RKO (cell line): ENCODE results near the gene CXCL10.
A peak's percentile ranks its signal among the peaks of the same experiment; 100 is the strongest.
"Not testable (repeated sequence)": the region's sequence is repeated elsewhere in the genome, so short reads cannot be mapped to it uniquely, and the experiment has no call there.

Experiments used
- DNase-seq: peaks from one replicate; pipeline ENCODE4 v3.0.0-alpha.2; 2016; ENCODE audit warnings: low spot score

CXCL10 gene

DNA sequence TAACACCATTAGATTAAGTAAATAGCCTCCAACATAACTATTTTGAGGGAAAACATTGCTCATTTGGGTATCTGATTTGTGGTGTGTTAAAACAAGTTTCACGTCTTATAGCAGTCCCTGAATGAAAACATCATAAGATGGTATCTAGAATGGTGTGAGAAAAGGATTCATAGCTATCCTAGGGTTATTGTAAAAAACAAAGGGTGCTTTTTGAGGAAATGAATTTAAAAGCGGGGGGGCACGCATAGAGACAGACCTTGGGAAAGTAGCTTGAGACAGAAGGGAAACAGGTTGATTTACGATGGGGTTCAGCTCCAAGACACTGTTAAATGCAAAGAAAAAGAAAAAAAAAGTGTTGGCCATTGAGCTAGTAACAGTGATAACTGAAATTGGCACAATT is 768 bp upstream of the CXCL10 start:
- no peak for DNase-seq

DNA sequence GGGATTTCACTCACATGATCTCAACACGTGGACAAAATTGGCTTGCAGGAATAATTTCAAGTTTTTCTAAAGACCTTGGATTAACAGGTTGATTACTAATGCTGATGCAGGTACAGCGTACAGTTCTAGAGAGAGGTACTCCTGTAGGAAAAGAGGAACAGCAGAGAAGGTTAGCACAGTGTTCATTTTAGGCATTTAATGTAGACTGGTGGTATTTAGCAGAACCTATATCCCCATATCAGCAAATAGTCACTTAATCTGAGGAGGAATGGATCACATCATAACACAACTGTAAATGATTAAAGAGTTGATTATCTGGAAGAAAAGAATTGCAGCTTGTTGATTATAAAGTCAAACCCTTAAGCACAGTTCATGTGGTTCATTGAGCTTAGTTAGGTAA is 620 bp downstream of the CXCL10 start:
- DNase-seq: no peak

DNA sequence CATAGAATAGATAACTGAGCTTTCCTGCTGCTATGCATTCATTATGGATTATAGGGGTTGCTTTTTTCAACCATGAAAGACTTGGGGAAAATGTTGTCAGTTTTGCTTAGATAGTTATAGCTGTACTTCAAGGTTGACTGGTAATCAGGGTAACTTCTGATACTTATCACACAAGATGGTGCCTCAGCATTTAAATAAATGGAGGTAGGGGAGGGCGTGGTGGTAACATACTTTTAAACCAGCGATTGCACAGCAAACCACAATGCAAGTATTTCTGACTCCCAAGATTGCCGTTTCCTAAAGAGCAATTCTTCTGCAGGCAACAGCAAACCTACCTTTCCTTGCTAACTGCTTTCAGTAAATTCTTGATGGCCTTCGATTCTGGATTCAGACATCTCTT is 1.3 kb downstream of the CXCL10 start:
- no peak for DNase-seq

DNA sequence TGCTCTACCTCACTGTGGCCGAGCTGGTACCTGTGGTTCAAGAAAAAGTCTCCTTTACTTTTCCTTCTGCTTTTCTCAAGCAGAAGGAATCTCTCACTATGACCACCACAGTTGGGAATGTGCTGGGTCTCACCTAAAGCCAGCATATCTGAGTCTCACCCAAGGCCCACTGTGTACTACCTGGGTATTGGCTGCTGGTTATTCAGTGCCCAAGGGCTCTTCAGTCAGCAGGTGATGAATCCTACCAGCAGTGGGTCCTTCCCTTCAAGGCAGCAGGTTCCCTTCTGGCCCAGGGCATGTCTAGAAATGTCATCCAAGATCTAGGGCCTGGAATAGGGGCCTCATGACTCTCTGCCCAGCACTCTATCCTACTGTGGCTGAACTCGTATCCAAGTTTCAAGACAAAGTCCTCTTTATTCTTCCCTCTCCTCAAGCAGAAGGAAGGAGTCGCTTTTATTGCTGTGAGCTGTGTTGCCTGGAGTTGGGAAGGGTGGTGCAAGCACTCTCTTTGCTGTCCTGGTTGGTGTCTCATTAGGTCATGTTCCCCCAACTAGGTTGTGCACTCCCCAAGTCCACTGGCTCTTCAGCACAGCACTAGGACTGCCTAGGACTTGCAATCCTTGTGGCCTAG is 6.1 kb downstream of the CXCL10 start:
- DNase-seq: no peak

DNA sequence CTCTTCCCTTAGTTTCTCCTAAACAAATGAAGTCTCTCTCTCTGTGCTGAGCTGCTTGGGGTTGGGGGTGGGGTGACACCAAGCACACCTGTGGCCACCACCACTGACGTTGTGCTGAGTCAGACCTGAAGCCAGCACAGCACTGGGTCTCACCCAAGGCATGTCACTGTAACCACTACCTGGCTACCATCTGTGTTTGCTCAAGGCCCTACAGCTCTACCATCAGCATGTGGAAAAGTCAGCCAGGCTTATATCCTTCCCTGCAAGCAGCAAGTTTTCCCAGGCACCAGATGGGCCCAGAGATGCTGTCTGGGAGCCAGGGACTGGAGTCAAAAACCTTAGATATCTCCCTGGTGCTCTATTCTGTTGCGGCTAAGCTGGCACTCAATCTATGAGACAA is 6.9 kb downstream of the CXCL10 start:
- DNase-seq: no peak

DNA sequence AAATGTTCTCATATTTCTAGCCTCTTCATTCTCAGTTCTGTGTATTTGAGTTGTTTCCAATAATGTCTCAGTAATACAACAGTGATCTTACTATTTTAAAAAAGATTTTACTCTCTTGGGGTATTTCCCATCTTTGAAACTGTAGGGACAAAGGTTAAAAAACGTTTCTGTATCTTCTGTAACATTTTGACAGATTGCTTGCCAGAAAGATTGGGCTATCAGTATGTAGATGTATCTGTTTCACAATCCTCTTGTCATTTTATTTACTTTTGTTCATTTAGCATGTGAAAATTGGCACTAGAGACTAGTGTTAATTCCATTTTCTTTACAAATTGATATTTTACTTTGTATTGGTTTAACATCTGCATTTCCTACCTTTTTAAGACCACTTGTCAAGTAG is 9.8 kb downstream of the CXCL10 start:
- no peak for DNase-seq

DNA sequence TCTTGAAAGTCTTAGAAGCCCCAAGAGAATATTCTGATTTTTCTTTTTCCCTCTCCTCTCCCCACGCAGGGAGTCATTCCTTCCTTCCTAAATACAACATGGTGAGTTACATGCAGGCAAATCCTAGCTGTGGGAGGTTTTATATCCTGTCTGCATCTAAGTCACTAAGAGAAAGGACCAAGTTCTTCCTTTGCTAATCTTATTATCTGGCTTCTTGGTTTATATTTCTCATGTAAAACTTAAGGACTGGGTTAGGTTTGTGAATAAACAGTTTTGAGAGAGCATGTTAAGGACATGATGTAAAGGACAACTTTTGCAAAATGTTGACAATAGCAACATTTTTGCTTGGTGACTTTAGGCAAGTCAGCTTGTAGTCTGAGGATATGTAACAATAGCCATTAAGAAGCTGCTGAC is 10.9 kb downstream of the CXCL10 start:
- no peak for DNase-seq

DNA sequence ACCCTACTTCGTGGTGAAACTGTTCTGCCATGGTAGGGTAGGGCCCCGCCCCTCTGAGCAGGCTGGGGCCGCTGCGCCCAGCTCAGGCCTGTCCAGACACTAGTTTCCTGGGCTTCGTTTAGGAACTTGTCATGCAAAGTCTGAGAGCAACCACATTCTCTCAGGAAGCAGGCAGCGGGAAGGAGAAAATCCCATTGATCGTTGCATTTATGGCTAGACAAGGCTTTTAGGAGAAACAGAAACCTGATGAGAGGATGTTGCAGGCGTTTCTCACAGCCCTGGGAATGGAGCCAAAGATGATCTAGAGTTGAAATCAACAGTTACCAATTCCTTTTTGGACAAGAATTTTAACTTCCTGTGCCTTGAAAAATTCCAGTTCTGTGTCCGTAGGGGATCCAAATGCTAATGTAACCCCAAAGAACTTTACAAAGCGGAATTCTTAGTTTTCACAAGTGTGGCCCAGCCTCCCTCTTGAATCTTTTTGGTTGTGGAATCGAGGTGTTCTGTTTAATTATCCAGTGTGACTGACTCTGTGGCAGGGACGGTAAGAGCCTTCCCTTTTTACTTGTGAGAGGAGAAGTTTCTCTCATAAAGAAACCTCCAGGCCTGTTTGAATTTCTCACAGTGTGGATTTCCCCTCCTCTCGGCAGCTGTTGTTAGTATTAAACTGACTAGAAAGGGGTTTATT is 11.5 kb downstream of the CXCL10 start:
- no peak for DNase-seq

DNA sequence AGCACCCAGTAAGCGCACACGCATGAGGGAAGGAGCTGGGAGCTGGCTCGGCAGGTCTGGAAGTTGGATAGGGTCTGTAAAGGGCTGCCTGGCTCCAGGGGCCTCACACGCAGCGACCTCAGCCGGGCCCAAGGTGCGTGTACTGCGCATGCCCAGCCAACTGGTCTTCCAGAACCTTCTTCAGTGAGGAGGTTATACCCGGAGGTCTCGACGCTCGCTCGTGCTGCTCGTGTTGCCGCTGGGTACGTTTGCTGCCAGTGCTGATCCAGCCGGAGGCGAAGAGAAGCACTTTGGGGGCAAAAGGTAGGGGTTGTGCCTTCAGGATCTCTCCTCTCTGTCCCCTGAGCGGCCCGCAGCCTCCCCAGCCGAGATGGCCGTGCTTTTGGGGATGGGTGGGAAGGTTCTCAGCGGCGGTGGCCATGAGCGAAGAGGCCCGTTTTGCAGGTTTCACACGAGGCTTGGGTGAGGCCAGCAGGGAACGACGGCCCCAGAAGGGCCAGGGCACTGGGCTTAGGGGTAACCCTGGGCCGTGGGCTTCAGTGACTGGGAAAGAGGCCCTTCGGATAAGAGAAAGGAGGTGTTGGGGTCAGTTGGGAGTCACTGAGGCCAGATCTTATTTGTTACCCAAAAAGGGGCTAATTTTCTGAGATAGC is 12.2 kb downstream of the CXCL10 start:
- no peak for DNase-seq

DNA sequence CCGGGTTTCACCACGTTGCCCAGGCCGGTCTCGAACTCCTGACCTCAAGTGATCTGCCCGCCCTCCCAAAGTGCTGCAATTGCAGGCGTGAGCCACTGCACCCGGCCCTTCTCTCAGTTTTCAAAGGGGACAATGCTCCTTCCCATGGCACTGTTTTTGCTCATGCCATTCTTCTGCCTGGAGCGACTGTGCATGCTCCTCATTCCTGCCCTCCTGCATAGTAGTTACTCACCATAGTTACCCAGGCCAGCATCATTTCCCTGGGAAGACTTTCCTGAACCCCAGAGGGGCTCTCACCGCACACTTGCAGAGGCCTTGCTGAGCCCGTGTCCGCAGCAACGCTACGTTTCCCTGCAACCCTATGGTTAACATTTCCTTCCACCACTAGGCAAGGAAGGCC is 12.7 kb downstream of the CXCL10 start:
- DNase-seq: no peak

DNA sequence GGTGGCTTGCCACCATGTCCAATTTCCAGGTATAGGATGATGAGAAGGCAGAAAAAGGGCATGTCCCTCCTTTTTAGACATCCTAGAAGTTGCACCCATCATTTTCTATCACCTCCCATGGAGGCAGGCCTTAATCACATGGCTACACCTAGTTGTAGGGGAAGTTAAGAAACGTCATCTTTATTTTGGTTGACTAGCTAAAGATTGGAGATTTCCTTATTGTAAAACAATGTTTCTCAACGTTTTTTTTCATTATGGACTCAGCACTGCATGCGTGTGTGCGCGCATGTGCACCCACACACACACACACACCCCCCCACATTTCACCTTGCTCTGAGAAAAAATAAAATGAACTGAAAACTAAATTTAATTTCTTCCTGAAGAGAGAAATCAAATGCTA is 14.0 kb downstream of the CXCL10 start:
- DNase-seq: no peak

DNA sequence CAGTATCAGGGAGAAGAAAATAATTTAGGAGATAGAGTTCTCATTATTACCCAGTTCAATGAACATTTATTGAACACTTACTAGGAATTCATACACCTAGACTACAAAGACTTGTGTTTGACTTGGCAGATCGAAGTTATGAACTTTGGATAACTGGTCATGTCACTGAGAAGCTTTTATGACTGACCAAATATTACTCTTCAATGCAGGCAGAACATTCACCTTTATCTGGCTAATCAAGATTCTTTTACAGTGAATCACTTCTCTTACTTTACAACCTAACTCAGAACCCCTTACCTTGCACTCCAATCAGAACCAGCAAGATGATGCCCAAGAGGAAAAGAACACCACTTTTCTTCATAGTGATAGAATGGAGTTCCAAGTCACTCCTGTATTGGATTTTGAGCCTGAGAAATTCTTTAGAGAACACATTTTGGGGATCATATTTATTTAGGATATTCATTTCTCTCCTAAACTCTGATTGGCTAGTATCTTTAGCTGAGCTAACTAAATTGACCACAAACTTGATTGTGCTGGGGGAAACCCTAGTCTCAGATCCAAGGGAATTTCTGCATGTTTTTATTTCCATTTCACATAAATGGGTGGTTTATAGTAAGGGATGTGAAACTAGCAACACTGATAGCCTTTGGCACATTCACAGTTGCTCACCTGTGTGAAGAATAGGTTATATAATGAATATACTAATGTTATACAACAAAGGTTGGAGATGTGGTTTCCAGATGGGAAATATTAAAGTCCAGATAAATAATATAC is 16.0 kb downstream of the CXCL10 start, which contains the start of gene CXCL9:
TSS of gene CXCL9 (minus strand) at position 421 of the 774 bp plus-strand sequence. CDS start at position 361, 60 bp downstream.
- DNase-seq: no peak

DNA sequence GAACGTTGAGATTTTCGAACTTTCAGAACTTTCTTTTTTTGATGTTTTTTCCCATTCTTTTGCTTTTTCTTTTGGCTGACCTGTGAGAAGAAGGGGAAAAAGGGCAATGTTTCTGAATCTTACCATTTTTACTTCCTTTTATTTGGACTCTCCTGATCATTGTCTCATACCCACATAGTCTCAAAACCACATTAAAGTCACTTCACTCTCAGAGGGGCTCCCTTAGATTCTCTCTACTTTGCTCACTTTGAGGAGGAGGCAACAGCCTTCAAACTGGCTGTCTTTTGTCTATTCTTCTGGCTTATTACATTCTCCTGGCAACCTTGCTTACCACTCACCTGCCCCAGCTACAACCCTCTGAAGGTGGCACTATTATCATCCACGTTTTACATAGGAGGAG is 19.7 kb downstream of the CXCL10 start:
- DNase-seq: no peak

DNA sequence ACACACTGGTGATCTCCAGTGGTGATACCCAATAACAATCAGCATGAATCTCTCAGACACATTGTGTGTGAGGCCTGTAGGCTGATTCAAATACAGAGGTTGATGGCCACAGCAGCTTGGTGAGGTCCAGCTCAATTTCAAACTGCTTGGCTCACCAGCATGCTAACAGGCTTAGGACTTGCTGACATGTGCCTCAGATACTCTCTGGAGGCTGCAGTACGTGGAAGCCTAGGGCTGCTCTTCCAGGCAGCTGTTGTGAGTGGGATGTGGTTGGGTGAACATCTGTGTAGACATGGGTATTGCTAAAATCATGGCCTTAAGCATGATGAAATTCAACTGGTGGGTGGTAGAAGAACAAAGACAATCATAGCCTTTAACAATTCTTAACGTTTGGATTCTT is 20.3 kb downstream of the CXCL10 start:
- no peak for DNase-seq

DNA sequence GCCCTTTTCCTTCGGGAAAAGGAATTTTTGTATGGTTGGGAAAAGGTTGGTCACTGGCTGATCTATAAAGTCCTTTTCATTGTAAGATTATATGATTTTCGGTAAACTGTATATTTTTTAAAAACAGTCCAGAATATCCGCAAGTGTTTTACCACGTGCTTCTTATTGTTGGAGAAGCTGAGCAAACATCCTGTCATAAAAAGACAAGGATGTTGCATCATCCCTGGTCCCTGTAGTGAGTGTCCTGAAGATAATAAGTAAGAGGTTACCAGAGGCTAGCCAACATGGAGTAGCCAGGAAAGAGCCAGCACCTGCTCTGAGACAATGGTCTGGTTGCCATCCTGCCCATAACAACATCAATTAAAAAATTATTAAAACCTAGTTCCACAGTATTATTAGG is 21.1 kb downstream of the CXCL10 start:
- DNase-seq: peak; percentile 63

DNA sequence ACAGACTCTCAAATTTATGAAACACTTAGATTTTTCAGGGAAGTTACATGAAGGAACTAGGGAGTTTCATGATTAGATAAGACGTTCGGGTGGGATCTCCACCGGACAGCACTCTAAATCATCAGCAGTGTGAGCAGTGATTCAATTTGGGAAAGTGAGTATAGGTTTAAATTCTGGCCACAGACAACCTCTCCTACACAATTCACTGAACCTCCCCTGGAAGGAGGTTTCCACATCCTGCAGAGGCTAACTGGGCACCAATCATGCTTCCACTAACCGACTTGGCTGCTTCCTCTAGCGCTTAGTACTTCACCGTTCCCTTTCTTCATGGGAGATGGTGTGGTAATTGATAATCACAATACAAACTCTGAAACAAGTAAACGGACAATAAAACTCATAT is 21.6 kb downstream of the CXCL10 start:
- no peak for DNase-seq

DNA sequence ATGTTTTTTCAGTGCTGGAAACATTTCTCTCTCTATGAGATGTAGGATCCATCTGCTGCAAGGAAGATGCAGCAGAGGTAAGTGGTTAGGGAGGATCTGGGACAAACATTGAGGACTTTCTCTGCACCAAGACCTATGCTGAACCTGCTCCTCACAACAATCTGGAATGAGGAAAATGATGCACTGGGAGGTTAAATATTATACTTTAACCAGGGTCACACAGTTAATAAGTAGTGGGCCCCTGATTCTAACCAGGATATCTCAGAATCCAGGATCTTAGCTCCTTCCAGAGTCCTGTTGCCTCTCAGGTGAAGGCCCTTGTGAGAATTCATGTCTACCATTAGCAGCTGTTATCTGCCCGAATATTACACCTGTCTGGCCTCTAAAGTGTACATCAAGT is 23.0 kb downstream of the CXCL10 start:
- no peak for DNase-seq

DNA sequence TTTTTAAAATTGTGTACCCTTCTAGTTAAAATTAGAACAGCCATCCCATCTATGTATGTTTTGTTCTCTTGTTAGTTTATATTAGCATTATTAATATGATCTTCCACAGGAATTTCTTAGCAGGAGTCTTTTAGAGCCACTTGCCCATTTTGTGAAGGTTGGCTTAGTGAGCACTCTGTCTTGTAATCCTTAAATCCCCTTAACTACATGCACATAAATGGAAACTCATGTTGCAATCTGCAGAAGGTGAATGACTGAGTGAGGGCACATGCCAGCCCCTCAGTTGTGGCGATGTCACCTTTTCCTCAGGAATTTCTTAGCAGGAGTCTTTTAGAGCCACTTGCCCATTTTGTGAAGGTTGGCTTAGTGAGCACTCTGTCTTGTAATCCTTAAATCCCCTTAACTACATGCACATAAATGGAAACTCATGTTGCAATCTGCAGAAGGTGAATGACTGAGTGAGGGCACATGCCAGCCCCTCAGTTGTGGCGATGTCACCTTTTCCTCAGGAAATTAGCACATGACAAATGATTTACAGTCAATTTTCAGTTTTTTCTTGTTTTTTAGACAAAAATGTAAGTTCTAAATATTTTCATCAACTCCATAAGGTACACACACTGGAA is 24.7 kb downstream of the CXCL10 start:
- DNase-seq: not testable (repeated sequence)

DNA sequence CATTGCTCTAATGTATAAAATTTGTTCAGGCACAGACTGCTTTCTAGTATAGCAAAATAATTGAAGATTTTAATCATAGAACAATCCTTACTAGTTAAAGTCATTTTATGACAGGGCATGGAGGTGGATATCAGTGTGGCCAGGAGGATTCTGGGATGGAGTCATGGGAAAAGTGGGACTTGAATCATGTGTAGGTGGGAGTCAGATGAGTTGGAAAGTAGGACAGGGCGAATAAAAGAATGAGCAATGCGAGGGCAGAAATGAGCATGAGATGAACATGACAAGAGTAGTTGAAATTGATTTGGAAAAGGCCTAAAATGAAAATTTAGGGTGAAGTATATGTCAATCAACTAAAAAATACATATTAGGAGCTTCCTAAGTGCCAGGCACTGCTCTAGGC is 25.4 kb downstream of the CXCL10 start:
- DNase-seq: no peak

DNA sequence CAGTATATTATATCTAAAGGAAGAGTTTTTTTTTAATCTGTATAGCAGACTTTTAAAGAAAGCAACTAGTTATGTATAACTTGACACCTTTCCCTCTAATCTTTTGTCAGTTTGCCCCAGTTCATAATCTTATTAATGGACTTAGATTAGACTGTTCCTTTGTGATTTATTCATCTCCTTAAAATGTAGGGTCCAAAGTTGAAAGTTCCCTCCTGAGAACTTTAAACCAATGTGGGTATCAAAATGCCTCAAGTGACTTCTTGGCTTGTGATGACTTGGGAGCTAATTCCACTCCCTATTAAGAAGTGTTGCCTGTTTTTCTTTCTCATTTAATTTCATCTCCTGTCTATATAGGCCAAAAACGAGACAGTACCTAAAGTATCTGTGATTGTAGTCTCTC is 26.2 kb downstream of the CXCL10 start:
- DNase-seq: no peak

DNA sequence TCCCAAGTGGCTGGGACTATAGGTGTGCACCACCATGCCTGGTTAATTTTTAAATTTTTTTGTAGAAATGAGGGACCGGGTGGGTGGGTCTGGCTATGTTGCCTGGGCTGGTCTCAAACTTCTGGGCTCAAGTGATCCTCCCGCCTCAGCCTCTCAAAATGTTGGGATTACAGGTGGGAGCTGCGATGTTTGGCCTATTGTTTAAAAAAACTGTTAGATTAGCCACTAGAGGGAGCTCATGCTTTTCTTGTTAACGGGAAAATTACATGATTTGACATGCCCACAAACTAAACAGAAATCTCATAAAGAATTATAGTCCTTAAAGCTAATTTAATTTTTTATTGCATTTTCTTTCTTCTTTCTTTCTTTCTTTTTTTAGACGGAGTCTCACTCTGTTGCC is 27.6 kb downstream of the CXCL10 start:
- peak; percentile 75 for DNase-seq

DNA sequence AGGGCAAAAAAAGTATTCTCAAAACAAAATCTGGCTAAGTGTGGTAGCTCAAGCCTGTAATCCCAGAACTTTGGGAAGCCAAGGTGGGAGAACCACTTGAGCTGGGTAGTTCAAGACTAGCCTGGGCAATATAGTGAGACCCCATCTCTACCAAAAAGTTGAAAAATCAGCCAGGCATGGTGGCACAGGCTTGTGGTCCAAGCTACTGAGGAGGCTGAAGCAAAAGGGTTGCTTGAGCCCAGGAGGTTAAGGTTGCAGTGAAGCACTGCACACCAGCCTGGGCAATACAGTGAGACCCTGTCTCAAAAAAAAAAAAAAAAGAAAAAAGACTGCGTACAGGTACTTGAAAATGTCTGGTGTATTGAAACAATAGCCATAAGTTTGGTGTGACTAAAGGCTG is 30.8 kb downstream of the CXCL10 start:
- no peak for DNase-seq
